Liver (tissue), 3 donors: ENCODE measurements around the gene ARFGAP2.

Source experiments
- ATF3 ChIP-seq: IDR thresholded peaks from 2 replicates; pipeline ENCODE4 v1.6.1; 2016; ENCODE audit warnings: antibody characterized with exemption
- CTCF ChIP-seq: fragments of 150-350 bp; IDR thresholded peaks from 2 replicates; pipeline ENCODE4 v1.5.1; 2017; ENCODE audit warnings: improper control_type of control experiment, low read depth, low read length; ENCODE audit not compliant: missing input control
- GABPA ChIP-seq, 2 donors: IDR thresholded peaks in 1 of 2; conservative IDR thresholded peaks in 1 of 2; 2 replicates each; pipeline ENCODE4 v1.6.1; 2016; ENCODE audit warnings: antibody characterized with exemption in 2 of 2, mild to moderate bottlenecking in 1 of 2, moderate library complexity in 1 of 2
- JUND ChIP-seq, 2 donors: IDR thresholded peaks; 2 replicates each; pipeline ENCODE4 v1.6.1; 2016; ENCODE audit warnings: antibody characterized with exemption in 2 of 2
- MAX ChIP-seq: IDR thresholded peaks from 2 replicates; pipeline ENCODE4 v1.6.1; 2016; ENCODE audit warnings: antibody characterized with exemption
- RAD21 ChIP-seq, 2 donors: IDR thresholded peaks; 2 replicates each; pipeline ENCODE4 v1.6.1; 2016; ENCODE audit warnings: antibody characterized with exemption in 2 of 2, mild to moderate bottlenecking in 2 of 2
- REST ChIP-seq: IDR thresholded peaks from 2 replicates; pipeline ENCODE4 v1.6.1; 2016; ENCODE audit warnings: antibody characterized with exemption, mild to moderate bottlenecking
- RXRA ChIP-seq, 2 donors: IDR thresholded peaks; 2 replicates each; pipeline ENCODE4 v1.6.1; 2017 to 2018; ENCODE audit warnings: antibody characterized with exemption in 2 of 2, mild to moderate bottlenecking in 1 of 2
- YY1 ChIP-seq: IDR thresholded peaks from 2 replicates; pipeline ENCODE4 v1.6.1; 2016; ENCODE audit warnings: antibody characterized with exemption, mild to moderate bottlenecking
- donor health status: healthy.
- donor health status: healthy.

GRCh38 chr11:47144541-47144940 is 32.1 kb downstream of the ARFGAP2 start:
- no peak for TF ChIP-seq CTCF
- TF ChIP-seq RAD21 (IDR thresholded peaks at IDR 0.05), result no peak
- TF ChIP-seq MAX, result no peak
- no peak for TF ChIP-seq GABPA (IDR thresholded peaks at IDR 0.05 in 1 of 2, conservative IDR thresholded peaks at IDR 0.05 in 1 of 2)
- no peak for TF ChIP-seq REST
- no peak for TF ChIP-seq YY1
- no peak for TF ChIP-seq RXRA (IDR thresholded peaks at IDR 0.05)
- TF ChIP-seq ATF3, result no peak
- TF ChIP-seq JUND (IDR thresholded peaks at IDR 0.05), result no peak
